Fibroblast of skin of back (primary cell): ENCODE measurements around the gene SLC6A12. TPM values are rescaled to one million over a fixed set of nuclear protein-coding genes. Genes with fewer than 3 reads are reported as not detected.
"Not testable (repeated sequence)": the region's sequence is repeated elsewhere in the genome, so short reads cannot be mapped to it uniquely, and the experiment has no call there.

Experiments
- DNase-seq: peaks from one replicate; pipeline ENCODE4 v3.0.0-alpha.2; 2013
- polyA plus RNA-seq, 2 experiments: library from polyadenylated mRNA; unstranded; fragments of 120-200 nt; gene quantifications; one replicate each; pipeline ENCODE4 v1.2.1, GENCODE V29; 2013; ENCODE audit not compliant: insufficient read length in 2 of 2

Gene SLC6A12
- polyA plus RNA-seq (2013, experiment 1 of 2; ENCODE audit: insufficient read length): not detected
- not detected for polyA plus RNA-seq (2013, experiment 2 of 2; ENCODE audit: insufficient read length)

GRCh38 chr12:214003-214741 lies at the start of gene SLC6A12:
Gene SLC6A12 (minus strand): TSS chr12:214157. CDS start chr12:209986, 4,171 bp downstream.
- DNase-seq: no peak

DNA sequence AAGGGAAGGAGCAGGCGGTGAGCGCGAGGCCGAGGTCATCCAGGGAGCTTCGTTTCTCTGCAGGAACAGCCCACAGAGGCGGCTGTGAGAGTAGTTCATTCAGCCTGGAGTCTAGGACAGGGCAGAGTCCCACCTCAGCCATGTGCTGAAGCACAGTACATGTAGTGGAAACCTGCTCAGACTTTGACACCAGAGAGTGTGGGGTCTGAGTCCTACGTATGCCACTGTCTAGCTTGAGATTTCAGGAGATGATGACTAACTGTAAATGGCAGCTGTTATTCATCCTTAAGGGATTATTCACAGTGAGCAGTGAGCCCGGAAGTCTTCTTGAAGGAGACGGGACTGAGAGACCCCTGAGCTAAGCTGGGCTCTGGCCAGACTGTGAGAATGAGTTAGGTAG lies 49.6 kb upstream of the SLC6A12 start:
- DNase-seq: peak; percentile 64

GRCh38 chr12:262817-263216 lies 48.9 kb upstream of the SLC6A12 start, which contains the start of gene SLC6A13:
Gene SLC6A13 (minus strand): TSS chr12:262836. CDS start chr12:260052, 2,784 bp downstream.
- DNase-seq: no peak

DNA sequence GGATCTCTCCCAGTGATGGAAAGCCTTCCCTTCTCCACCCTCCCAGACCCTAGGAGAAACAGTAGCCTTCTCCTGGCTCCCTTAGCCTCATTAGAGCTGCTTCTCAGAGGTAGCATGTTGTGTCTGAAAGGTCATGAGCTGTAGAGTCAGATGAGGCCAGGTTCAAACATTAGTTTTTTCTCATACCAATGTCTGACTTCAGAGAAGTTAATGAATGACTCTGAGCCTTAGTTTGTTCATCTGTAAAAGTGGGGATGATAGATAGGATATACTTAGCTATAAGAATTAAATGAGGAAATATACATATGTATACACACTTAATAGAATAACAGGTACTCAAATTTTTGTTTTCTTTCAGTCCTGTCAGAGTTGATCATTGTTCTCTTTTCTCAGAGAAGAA lies 48.2 kb upstream of the SLC6A12 start:
- no peak for DNase-seq

DNA sequence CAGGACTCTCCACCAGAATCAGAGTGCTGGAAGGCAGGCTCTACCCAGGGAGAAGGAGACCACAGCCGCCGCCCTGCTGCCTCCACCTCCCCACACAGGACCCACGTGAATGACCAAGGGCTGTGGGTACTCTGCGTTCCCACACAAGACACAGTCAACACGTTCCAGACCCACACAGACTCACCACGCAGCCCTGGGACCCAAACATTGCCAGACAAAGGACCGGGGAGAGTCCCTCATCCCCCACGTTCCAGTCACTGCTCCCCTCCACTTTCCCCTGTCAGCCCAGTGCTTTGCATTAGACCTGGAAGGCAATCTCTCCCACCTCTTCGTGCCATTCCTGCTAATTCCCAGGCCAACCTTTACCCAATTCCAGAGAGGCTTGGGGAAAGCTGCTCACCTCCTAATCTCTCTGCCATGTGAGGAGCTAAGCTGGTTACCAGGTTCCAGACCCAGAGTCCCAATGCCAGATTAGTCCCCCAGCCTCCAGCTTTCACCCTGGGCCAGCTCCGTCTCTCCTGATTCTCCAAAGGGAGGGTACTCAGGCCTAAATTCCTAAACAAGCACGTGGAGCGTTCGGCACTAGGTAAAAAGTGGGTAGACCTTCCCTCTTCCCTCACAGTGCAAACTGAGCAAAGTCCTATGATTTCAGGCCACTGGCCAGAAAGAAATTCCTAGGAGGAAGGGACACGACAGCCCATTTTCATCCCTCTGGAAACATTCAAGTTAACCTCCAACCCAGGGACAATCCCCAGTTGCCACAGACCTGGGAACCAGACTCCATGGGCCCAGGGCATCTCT lies 43.8 kb upstream of the SLC6A12 start:
- no peak for DNase-seq

DNA sequence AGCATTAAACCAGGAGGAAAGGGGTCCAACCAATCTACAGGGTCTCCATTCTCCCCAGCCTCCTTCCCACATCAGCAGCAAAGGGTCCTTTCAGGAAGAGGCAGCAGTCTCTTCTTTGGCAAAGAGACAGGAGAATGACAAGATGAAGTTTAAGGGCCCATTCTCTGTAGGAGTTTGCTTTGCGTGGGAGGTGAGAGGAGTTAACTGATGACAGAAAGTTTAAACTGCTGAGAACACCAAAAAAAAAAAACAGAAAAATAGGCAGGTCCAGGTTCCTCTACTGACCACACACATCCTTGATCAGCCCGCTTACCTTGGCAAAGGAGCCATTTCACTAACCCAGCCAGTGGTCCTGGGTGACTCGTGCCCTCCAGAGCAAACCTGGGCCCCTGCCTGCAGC lies 43.0 kb upstream of the SLC6A12 start:
- DNase-seq: no peak

DNA sequence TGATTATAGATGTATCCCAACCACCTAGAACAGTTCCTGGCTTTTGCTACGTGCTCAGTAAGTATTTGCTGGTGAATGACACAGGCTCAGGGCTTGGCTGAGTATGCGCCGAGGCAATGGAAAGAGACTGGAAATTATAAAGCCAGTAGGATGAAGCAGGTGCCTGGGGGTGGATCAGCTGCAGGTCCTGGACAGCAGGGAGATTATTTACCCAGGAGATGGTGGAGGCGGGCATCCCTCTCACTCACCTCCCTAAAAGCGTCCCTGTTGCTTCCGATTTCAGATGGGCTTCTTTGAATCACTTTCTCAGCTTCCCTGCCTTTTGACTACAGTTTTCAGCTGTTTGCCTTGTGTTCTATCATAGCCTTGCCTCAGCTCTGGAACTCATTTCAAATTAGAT lies 42.3 kb upstream of the SLC6A12 start:
- no peak for DNase-seq

GRCh38 chr12:254912-255311 lies 41.0 kb upstream of the SLC6A12 start:
- DNase-seq: no peak

- no peak for DNase-seq
These were observed 40.1 kb upstream of the SLC6A12 start for GRCh38 chr12:254039-254438.

- no peak for DNase-seq
These were observed 39.3 kb upstream of the SLC6A12 start for GRCh38 chr12:253116-253831.

- DNase-seq: no peak
These were observed 38.7 kb upstream of the SLC6A12 start for GRCh38 chr12:252636-253035.

DNA sequence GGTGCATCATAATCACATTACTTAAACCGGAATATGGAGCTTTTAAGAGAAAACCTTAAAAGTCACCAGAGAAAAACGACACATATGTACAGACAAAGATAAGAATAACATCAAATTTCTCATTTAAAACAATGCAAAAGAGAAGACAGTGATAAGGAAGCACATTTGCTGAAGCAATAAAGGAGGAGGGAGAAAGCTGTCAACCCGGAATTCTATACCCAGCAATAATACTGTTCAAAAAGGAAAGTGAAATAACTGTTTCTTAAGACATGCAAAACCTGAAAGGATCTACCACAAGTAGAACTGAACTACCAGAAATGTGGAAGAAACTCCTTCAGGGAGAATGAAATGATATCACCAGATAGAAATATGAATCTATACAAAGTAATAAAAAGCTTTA lies 33.3 kb upstream of the SLC6A12 start:
- no peak for DNase-seq

GRCh38 chr12:243381-243780 lies 29.4 kb upstream of the SLC6A12 start:
- DNase-seq: no peak

- DNase-seq: no peak
These were observed 28.5 kb upstream of the SLC6A12 start for GRCh38 chr12:242496-242895.

GRCh38 chr12:241266-241665 lies 27.3 kb upstream of the SLC6A12 start:
- no peak for DNase-seq

DNA sequence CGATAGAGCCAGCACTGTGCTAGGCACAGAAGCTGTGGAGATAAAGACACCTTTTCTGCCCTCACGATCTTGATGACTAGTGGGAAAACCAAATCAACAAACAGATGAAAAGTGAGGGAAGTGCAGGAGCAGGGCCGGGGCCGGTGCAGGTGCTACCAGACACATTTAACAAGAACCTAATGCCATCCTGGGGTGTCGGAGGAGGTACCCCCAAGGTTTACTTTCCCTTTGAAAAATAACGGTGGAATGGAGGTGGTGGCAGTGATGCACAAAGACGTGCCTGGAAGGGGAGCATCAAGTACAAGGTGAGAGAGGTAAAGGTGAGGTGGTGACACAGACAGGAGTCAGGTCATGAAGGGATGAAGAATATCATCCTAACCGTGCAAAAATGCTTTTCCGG lies 26.6 kb upstream of the SLC6A12 start:
- no peak for DNase-seq

GRCh38 chr12:238736-239398 lies 24.9 kb upstream of the SLC6A12 start:
- no peak for DNase-seq

DNA sequence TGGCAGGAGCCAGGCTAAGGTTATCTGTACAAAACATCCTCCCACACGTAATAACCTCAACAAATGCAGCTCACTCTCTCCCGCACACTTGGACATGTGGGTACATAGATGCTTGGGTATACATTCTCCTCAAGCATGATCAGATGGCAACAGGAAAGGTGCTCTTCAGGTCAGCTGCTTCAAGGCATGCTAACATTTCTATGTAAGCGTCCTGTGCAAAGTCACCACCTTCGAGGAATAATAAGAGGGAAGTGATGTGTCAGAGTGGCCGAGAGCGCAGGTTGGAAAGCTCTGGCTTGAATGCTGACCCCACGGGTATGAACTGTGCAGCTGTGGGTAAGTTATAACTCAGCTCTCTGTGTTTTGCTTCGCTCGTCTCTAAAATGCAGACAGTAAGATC lies 24.2 kb upstream of the SLC6A12 start:
- DNase-seq: no peak

DNA sequence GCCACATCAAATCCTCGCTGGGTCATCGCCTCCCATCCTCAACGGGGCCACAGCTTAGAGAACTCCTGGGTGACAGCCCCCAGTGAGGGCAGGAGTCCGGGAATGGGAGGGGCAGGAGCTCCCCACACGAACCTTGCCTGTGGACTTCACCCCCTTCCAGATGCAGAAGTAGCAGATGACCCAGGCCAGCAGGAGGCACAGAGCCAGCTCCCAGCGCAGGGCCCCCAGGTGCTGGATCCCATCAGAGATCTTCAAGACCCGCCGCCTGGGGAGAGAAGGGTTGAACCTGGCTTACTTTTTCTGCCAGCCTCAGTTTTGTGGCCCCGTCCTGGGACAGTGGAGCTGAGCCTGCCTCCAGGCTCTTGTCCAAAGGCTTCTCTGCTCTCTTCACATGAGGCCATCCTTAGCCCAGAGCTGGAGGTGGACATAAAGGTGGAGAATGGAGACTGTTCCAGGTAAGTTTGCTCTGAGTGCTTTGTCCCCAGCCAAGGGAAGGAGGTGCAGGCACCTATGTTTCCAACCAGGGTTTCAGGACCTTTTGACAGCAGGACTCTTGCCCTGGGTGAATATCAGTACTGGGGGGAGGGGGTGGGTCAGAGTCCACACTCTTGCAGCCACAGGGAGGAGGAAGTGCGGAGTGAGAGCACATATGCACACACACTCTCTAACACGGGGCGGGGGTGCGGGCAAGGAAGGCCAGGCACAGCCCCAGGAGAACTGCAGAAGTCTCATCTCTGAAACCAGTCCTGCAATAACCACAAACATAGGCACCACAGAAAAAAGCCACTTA lies 23.3 kb upstream of the SLC6A12 start:
- no peak for DNase-seq

DNA sequence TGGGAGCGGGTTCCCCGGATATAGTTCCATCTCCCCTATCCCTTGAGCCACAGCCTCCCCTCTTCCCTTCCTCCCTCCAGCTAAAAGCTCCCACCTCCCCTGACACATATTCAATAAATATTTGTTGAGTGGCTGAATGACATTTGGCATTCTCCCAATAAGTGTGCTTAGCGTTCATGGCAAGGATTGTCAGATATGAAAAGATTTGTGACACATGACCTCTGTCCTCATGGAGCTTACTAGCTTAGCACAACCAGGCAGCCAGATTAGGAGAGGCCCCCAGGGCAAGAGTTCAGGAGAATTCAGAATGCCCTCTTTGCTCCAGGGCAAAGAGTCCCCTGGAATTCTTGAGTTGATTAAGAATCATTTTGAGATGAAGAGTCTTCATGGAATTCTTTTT lies 22.5 kb upstream of the SLC6A12 start:
- no peak for DNase-seq

- not testable (repeated sequence) for DNase-seq
These were observed 22.0 kb upstream of the SLC6A12 start for GRCh38 chr12:235967-236366.
